ENCODE results near the gene SARDH.

Gene SARDH

DNA sequence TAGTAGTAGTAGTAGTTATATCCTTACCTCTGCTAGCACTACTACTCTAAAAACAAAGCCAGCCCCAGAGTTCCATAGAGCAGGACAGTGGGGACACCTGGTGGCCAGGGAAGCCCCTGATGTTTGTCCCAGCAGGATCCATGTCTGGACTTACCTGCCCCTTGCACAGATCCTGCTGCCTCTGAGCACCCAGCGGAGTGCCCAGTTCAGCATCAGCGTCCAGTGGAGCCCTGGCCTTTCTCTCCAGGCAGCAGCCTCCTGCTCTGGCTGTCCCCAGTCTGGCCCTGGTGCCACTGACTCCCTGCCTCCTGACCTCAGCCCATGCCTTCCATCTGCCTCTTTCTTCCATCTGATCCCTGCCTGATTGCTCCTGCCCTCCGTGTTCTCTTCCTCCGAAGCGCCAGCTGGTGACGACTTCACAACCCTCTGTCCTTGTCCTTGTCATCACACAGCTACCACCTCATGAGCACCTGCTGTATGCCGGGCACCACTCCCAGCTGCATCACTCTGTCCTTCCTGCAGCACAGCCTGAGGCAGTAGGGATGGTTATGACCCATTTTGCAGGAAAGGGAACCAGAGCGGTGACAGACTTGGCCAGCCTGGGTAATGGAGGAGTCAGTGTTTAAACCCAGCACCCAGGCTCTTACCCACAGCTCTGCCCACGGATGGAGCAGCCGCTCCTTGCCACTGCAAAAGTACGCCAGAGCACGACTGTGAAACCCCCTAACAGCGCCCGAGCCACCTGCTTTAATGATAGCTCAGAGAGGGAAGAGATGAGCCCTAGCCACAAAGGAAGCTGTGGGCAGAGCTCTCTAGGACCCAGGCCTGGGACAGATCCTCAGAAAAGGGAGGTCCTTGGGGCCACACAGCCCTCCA, 11.5 kb downstream of the SARDH start:
- DNase-seq (ENCODE audit: low read depth), result peak; percentile 36
- H3K4me3 ChIP-seq (ENCODE audit: low read depth, low read length), result no peak overlapping the region
- in situ Hi-C loops (cut with HindIII; ENCODE audit: low sequenced_read_pairs), result no loop called here

DNA sequence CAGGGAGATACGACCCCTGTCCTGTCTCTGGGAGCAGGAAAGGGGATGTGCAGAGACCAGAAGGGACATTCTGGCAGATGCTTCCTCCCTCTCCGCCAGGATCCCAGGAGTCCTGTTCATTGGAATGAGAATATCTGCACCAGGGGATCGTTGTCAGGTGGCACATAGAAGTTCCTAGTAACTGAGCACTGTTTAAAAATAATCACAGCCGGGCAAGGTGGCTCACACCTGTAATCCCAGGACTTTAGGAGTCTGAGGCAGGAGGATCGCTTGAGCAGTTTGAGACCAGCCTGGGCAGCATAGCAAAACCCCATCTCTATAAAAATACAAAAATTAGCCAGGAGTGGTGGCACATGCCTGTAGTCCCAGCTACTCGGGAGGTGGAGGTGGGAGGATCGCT, 12.3 kb downstream of the SARDH start:
- DNase-seq (ENCODE audit: low read depth), result no peak
- in situ Hi-C loops (cut with HindIII; ENCODE audit: low sequenced_read_pairs), result no loop called here
- TF ChIP-seq CTCF (IDR thresholded peaks at IDR 0.05; ENCODE audit: low read depth, low read length, missing control alignments), result no peak
- no peak overlapping the region for H3K4me3 ChIP-seq (ENCODE audit: low read depth, low read length)

More for the DNA sequence above, 11.5 kb downstream of the SARDH start:
- TF ChIP-seq CTCF (IDR thresholded peaks at IDR 0.05; ENCODE audit: low read depth, low read length, missing control alignments), result peak; percentile 62

DNA sequence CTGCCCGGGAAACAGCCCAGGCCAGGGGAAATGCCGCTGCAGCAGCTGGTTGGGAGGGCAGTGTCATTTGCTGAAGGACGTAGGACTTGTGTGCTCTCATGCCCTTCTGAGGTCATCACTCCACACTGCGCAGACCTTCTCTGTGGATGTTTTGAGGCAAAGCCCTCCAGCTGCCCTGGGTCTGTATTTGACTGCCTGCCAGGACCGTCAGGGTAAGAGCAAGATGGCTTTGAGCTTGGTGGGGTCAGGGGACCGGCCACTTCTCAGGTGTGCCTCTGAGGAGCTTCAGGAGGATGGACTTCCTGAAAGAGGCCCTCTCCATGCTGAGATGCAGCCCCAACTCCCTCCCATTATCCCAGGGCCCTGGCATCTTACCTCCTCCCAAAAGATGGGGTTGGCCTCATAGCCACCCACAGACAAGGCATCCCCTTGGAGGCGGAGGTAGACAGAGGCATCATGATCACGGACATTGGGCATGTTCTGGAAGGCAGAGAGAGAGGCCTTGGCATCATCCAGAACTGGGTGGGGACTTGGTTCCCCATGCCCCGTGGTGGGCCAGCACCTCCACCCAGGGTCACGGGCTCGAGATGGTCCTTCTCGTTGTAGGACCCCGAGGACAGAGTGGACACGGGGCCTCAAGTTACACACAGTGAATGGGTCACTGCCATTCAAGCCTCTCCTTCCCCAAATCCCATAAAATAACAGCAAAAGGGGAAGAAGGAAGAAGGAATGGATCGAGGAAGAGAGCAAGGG, 19.4 kb downstream of the SARDH start:
- in situ Hi-C loops (cut with HindIII; ENCODE audit: low sequenced_read_pairs), result no loop called here
- DNase-seq (ENCODE audit: low read depth), result no peak
- H3K4me3 ChIP-seq (ENCODE audit: low read depth, low read length), result no peak overlapping the region
- TF ChIP-seq CTCF (IDR thresholded peaks at IDR 0.05; ENCODE audit: low read depth, low read length, missing control alignments), result no peak

- no peak for DNase-seq (ENCODE audit: low read depth)
- H3K4me3 ChIP-seq (ENCODE audit: low read depth, low read length), result no peak overlapping the region
- in situ Hi-C loops (cut with HindIII; ENCODE audit: low sequenced_read_pairs), result no loop called here
- TF ChIP-seq CTCF (IDR thresholded peaks at IDR 0.05; ENCODE audit: low read depth, low read length, missing control alignments), result no peak
Observed at GRCh38 chr9:133717113-133718031, 20.8 kb downstream of the SARDH start.

GRCh38 chr9:133716564-133717112, 21.5 kb downstream of the SARDH start:
- H3K4me3 ChIP-seq (ENCODE audit: low read depth, low read length), result no peak overlapping the region
- in situ Hi-C loops (cut with HindIII; ENCODE audit: low sequenced_read_pairs), result no loop called here
- DNase-seq (ENCODE audit: low read depth), result no peak
- no peak for TF ChIP-seq CTCF (IDR thresholded peaks at IDR 0.05; ENCODE audit: low read depth, low read length, missing control alignments)
